H1 (cell line): ENCODE data around the gene SHISA6. TPM values are rescaled to one million over a fixed set of nuclear protein-coding genes. Genes with fewer than 3 reads are reported as not detected.

ENCODE experiments used
- JUN ChIP-seq: IDR thresholded peaks from 2 replicates; pipeline ENCODE4 v1.6.1; 2011; ENCODE audit warnings: low read depth, mild to moderate bottlenecking, improper control_type of control experiment, low read length
- polyA plus RNA-seq, 7 experiments: library from polyadenylated mRNA; depleted of rRNA in 3 of 7; stranded (reverse) in 5 of 7; unstranded in 2 of 7; fragments of >200 nt in 5 of 7; fragments of 200-250 nt in 2 of 7; gene quantifications; 1 replicate in 5 of 7; 2 replicates in 1 of 7; 4 replicates in 1 of 7; pipeline versions ENCODE4 v1.2.1 to v1.2.3, GENCODE V29; 2011 to 2013; ENCODE audit warnings: missing spikeins in 2 of 7, mixed read lengths in 2 of 7
- total RNA-seq: library from RNA; stranded (reverse); fragmentation: NEBNext Ultra II Directional; extraction: Animal tissue kit (Norgen Biotek cat#: 25700); gene quantifications from 2 replicates; pipeline ENCODE4 v1.2.1, GENCODE V29; 2021
- TF ChIP-seq, protein P1 (sequence below): fragments of 300-600 bp; sonication (generic); IDR thresholded peaks from 2 replicates; pipeline ENCODE4 v1.7.1; 2012; ENCODE audit warnings: low read length, moderate library complexity, mild to moderate bottlenecking, inconsistent platforms; ENCODE audit not compliant: insufficient replicate concordance

Gene SHISA6
- total and polyA plus RNA-seq, 2 of the 8 experiments (the other 6 are each of a cell fraction or from before 2014, with no cell fraction given): 2.9 to 4.8 TPM

DNA sequence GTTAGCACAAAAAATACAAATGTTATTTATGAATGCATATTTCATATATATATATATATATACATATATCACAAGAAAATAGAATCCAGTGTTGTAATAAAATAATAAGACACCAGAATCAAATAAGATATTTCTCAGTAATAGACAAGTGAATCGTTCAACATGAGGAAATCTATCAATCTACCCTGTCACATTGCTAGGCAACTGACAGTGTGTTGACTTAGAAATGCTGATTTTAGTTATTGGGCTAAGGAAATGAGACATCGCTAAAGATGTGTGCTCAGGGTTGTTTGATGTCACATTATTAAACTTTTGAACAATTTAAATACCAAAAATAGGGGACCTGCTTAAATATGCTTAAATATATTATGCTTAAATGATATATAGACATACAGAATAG lies 307.4 kb downstream of the SHISA6 start (continued):
- TF ChIP-seq, protein P1, sequence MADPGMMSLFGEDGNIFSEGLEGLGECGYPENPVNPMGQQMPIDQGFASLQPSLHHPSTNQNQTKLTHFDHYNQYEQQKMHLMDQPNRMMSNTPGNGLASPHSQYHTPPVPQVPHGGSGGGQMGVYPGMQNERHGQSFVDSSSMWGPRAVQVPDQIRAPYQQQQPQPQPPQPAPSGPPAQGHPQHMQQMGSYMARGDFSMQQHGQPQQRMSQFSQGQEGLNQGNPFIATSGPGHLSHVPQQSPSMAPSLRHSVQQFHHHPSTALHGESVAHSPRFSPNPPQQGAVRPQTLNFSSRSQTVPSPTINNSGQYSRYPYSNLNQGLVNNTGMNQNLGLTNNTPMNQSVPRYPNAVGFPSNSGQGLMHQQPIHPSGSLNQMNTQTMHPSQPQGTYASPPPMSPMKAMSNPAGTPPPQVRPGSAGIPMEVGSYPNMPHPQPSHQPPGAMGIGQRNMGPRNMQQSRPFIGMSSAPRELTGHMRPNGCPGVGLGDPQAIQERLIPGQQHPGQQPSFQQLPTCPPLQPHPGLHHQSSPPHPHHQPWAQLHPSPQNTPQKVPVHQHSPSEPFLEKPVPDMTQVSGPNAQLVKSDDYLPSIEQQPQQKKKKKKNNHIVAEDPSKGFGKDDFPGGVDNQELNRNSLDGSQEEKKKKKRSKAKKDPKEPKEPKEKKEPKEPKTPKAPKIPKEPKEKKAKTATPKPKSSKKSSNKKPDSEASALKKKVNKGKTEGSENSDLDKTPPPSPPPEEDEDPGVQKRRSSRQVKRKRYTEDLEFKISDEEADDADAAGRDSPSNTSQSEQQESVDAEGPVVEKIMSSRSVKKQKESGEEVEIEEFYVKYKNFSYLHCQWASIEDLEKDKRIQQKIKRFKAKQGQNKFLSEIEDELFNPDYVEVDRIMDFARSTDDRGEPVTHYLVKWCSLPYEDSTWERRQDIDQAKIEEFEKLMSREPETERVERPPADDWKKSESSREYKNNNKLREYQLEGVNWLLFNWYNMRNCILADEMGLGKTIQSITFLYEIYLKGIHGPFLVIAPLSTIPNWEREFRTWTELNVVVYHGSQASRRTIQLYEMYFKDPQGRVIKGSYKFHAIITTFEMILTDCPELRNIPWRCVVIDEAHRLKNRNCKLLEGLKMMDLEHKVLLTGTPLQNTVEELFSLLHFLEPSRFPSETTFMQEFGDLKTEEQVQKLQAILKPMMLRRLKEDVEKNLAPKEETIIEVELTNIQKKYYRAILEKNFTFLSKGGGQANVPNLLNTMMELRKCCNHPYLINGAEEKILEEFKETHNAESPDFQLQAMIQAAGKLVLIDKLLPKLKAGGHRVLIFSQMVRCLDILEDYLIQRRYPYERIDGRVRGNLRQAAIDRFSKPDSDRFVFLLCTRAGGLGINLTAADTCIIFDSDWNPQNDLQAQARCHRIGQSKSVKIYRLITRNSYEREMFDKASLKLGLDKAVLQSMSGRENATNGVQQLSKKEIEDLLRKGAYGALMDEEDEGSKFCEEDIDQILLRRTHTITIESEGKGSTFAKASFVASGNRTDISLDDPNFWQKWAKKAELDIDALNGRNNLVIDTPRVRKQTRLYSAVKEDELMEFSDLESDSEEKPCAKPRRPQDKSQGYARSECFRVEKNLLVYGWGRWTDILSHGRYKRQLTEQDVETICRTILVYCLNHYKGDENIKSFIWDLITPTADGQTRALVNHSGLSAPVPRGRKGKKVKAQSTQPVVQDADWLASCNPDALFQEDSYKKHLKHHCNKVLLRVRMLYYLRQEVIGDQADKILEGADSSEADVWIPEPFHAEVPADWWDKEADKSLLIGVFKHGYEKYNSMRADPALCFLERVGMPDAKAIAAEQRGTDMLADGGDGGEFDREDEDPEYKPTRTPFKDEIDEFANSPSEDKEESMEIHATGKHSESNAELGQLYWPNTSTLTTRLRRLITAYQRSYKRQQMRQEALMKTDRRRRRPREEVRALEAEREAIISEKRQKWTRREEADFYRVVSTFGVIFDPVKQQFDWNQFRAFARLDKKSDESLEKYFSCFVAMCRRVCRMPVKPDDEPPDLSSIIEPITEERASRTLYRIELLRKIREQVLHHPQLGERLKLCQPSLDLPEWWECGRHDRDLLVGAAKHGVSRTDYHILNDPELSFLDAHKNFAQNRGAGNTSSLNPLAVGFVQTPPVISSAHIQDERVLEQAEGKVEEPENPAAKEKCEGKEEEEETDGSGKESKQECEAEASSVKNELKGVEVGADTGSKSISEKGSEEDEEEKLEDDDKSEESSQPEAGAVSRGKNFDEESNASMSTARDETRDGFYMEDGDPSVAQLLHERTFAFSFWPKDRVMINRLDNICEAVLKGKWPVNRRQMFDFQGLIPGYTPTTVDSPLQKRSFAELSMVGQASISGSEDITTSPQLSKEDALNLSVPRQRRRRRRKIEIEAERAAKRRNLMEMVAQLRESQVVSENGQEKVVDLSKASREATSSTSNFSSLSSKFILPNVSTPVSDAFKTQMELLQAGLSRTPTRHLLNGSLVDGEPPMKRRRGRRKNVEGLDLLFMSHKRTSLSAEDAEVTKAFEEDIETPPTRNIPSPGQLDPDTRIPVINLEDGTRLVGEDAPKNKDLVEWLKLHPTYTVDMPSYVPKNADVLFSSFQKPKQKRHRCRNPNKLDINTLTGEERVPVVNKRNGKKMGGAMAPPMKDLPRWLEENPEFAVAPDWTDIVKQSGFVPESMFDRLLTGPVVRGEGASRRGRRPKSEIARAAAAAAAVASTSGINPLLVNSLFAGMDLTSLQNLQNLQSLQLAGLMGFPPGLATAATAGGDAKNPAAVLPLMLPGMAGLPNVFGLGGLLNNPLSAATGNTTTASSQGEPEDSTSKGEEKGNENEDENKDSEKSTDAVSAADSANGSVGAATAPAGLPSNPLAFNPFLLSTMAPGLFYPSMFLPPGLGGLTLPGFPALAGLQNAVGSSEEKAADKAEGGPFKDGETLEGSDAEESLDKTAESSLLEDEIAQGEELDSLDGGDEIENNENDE: no peak
- no peak for TF ChIP-seq JUN
- TF ChIP-seq, all 59 proteins: peak for 0
